AG10803 (cell line): Measurements from ENCODE around the gene MMAB.

Experiments used
- DNase-seq: peaks from one replicate; pipeline ENCODE4 v3.0.0; 2010; ENCODE audit warnings: low read depth
- H3K4me3 ChIP-seq: 2 replicates; pipeline ENCODE4 v1.5.1; 2011; ENCODE audit warnings: mild to moderate bottlenecking, low read length, control low read depth
- TF ChIP-seq, protein P1 (sequence below): conservative IDR thresholded peaks from 2 replicates; pipeline ENCODE4 v1.5.1; 2011; ENCODE audit warnings: mild to moderate bottlenecking, low read length, control low read depth, inconsistent platforms

MMAB gene

GRCh38 chr12:109609342-109609741 is 36.0 kb upstream of the MMAB start:
- no peak for DNase-seq
- TF ChIP-seq, protein P1, sequence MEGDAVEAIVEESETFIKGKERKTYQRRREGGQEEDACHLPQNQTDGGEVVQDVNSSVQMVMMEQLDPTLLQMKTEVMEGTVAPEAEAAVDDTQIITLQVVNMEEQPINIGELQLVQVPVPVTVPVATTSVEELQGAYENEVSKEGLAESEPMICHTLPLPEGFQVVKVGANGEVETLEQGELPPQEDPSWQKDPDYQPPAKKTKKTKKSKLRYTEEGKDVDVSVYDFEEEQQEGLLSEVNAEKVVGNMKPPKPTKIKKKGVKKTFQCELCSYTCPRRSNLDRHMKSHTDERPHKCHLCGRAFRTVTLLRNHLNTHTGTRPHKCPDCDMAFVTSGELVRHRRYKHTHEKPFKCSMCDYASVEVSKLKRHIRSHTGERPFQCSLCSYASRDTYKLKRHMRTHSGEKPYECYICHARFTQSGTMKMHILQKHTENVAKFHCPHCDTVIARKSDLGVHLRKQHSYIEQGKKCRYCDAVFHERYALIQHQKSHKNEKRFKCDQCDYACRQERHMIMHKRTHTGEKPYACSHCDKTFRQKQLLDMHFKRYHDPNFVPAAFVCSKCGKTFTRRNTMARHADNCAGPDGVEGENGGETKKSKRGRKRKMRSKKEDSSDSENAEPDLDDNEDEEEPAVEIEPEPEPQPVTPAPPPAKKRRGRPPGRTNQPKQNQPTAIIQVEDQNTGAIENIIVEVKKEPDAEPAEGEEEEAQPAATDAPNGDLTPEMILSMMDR = no peak

GRCh38 chr12:109608793-109609192 is 35.5 kb upstream of the MMAB start:
- H3K4me3 ChIP-seq = no peak overlapping the region
- TF ChIP-seq, protein P1 = no peak
- no peak for DNase-seq

More at GRCh38 chr12:109609342-109609741, 36.0 kb upstream of the MMAB start:
- H3K4me3 ChIP-seq = no peak overlapping the region

- TF ChIP-seq, protein P1 = no peak
- no peak for DNase-seq
- no peak overlapping the region for H3K4me3 ChIP-seq
These were observed 35.0 kb upstream of the MMAB start for GRCh38 chr12:109608270-109608669.

DNA sequence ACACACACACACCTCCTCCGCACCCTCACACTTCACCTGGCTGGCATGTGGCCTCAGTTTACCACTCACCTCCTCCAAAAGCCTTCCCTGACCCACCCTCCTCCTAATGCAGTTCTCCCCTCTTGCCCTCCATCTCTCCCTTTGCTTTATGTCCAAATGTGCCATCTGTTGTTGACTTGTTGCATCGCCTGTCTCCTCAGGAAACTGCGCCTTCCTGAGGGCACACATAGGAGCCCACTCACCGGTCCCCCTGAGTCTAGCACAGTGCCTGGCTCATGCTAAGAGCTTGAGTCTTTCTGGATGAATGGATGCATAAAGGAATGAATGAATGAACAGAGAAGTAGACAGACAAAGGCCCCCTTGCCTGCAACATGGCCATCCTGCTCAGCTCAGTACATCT is 34.3 kb upstream of the MMAB start:
- TF ChIP-seq, protein P1 = no peak
- no peak overlapping the region for H3K4me3 ChIP-seq
- DNase-seq = no peak

DNA sequence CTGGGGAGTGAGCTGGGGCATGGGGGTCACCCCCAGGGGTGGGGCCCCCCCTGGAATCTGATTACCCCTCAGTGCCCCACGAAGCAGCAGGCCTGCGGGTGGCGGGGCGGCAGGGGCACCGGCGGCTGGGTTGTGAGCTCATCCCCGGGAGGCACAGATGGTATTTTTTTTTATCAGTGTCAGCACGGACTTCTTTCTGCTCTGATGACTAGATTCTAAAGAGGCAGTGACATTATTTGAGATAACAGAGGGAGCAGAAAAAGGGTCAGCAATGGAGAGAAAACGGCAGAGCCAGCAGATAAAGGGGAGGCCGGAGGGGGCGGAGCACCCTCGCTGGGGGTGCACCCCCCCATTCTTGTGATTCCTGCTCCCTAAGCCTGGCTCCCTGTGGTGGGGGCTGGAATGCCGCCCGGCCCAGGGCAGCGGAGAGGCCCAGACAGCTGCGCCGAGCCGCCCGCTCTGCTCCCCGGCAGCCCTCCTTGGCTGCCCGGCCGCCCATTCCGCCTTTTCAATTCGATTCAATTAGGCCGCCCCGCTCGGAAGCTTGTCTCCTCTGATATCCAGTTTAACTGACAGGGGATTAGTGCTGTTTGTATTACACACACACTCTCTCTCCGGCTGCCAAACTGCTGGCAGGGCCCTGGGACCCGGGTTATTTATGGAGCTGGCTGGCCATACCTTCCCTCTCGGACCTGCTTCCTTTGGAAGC is 33.2 kb upstream of the MMAB start:
- no peak for DNase-seq
- TF ChIP-seq, protein P1 = no peak
- H3K4me3 ChIP-seq = no peak overlapping the region

DNA sequence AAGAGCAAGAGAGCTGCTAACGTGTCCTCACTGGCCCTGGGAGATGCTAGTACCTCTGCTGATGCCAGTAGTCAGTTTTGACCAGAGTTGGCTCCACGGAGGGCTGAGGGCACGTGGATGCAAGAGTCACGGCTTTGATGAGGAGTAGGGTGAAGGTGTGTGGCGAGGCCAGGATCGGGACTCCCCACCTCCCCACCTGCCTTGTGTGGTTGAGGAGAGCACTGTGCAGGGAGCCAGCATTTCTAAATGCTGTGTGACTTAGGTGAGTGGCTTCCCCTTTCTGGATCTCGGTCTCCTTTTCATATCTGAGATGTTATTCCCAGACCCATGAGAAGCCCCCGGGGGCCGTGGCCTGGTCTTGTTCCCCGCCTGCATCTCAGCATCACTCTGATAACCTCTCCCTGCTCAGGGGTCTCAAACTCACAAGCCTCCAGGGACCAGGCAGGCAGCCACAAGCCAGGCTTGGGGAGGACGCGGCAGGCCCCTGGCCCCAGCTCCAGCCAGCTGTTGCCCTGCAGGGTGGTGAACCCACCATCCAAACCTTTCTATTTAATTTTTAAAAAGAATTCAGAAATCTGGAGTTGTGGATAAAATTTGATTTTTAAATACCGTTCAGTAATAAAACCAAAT is 32.4 kb upstream of the MMAB start:
- no peak for DNase-seq
- H3K4me3 ChIP-seq = no peak overlapping the region
- TF ChIP-seq, protein P1 = no peak

- no peak for DNase-seq
- TF ChIP-seq, protein P1 = no peak
- H3K4me3 ChIP-seq = no peak overlapping the region
These were observed 31.7 kb upstream of the MMAB start for GRCh38 chr12:109605016-109605415.
